SK-N-SH treated with all-trans-retinoic acid at 6 μM for 48 hours (cell line): ENCODE measurements around the gene LPXN.

Experiments used
- ARNTL ChIP-seq: fragments of 450-650 bp; formaldehyde crosslinking; IDR thresholded peaks from 2 replicates; pipeline ENCODE4 v1.5.0; 2020; ENCODE audit warnings: low read depth, mild to moderate bottlenecking, moderate library complexity, borderline replicate concordance
- PPARA ChIP-seq: fragments of 250-450 bp; sonication (Bioruptor Pico); IDR thresholded peaks from 2 replicates; pipeline ENCODE4 v1.5.0; 2020; ENCODE audit warnings: mild to moderate bottlenecking, borderline replicate concordance
- SNAI2 ChIP-seq: fragments of 250-450 bp; sonication (Bioruptor Pico); IDR thresholded peaks from 2 replicates; pipeline ENCODE4 v1.5.0; 2020; ENCODE audit warnings: mild to moderate bottlenecking, moderate library complexity
- ZFP30 ChIP-seq: fragments of 450-650 bp; formaldehyde crosslinking; IDR thresholded peaks from 2 replicates; pipeline ENCODE4 v1.5.0; 2022; ENCODE audit warnings: mild to moderate bottlenecking, moderate library complexity

DNA sequence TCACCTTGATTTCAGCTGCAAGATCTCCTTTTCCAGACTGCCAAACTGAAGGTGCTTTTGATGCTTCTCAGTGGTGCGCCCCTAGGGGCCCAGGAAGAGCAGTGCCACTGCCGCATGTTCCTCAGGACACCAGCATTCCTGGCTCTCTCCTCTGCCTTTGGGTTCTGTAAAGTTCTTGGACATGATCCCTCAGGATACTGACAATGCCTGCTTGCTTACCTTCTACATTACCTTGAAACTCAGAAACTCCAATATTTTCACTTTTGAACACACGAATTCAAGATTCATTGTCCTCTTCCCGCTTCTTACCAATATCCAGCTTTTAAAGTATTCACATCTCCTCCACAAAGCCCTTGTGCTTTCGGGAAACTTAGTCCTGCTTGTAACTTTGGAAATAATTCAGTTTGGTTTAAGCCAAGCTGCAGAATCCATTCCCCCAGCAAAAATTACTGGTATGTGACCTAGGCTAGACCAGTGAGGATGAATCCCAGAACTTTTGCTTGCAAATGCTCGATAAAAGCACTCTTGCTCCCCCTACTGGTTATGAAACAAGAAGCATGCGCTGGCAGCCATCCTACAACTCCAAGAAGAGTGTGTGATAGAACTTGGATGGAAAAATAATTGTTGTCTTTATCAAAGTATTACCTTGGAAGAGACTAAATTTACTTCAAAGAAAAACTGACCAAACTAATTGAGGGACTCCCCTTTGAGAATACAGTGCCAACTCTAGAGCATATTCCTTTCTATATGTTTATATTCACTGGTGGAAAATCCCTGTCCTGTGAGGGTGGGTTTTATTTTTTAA is 51.2 kb downstream of the LPXN start:
- TF ChIP-seq ARNTL (no peak), ZFP30 (CRISPR knock-in tag) (no peak), PPARA (no peak), SNAI2 (CRISPR knock-in tag) (no peak)
